ENCODE results near the gene MARK2.

MARK2 gene

DNA sequence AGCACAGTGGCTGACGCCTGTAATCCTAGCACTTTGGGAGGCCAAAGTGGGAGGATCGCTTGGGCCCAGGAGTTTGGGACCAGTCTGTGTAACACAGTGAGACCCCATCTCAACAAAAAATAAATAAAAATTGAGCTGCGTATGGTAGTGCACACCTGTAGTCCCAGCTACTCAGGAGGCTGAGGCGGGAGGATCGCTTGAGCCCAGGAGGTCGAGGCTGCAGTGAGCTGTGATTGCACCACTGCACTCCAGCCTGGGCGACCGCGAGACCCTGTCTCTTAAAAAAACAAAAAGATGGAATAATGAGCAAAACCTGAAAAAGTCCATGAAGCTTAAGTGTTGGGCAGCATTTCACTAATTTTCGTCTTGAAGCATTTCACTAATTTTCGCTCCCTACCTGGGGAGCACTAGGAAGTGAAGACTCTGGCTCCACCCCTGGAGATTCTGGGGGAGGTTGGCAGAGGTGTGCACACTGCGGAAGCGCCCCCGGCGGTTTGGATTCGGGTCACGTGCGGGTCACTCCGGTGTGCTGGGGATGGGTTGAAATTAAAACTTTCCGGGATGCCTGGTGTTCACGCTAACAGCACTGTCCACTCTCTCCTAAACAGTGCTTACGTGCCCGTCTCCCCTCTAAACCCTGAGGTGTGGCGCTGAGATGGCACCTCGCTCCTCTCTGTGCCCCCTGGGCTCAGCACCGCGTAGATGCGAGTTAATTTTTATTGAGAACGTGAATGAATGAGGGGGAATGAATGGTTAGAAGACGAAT, 99.0 kb downstream of the MARK2 start:
- DNase-seq = no peak

- peak; percentile 98 for DNase-seq
These were observed 99.8 kb downstream of the MARK2 start, which contains the start of gene NAA40 for GRCh38 chr11:63938479-63939396. Gene NAA40 (plus strand): TSS chr11:63939002. CDS start chr11:63939097, 95 bp downstream.

DNA sequence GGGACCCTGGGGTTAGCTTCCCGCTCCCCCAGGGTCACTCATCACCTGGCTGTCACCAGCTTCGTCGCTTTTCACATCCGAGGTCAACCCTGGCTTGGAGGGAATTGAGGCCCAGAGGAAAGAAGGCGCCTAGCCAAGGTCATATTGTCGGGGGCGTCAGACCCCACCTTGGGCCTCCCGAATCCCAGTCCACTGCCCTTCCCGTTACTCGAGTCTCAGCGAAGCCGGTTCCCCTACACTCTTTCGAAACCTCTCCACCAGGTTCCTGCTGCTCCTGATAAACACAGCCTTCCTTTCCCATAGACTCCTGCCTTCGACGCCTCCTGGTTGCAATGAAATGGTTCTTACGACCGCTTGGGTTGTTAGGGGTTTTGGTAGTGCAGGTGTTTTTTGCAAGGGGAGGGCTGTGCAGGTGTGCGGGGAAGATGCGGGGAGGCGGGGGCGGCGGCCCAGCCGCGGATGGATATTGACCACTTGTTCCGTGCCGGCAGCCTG, 100.5 kb downstream of the MARK2 start:
- DNase-seq = no peak

DNA sequence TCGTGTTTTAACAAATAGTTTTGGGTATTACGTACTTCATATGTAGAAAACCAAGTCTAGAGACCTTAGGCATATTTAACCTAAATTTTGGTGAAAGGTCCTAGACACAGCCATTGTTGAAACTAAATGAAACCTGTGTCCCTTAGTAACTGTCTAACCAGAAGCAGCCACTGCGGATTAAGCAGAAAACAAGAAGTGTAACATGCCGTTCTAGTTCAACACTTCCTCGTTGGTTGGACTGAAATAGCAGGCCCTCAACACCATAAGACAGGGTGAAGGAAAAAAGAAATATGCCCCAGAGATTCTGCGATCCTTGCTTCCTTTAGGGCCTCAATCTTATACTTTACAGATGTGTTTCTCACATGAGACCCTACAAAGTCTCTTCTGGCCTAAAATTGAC, 101.9 kb downstream of the MARK2 start:
- DNase-seq = no peak

DNA sequence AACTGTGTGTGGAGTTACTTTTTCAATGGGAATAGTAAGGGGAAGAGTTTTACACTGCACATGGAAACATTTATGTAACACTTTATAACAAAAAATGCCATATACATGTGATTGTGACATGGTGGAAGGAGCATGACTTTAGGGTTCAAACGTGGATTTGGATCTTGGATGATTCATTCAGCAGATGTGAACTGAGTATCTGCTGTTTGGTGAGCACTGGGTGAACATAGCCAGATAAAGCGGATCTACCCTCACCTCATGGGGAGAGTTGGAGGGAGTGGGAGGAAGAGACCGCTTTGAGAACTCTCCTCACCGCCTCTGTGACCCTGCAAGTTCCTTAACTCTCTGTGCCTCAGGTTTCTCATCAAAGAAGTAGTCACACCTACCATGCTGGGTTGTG, 103.0 kb downstream of the MARK2 start:
- DNase-seq = no peak

- DNase-seq = no peak
These were observed 103.9 kb downstream of the MARK2 start for GRCh38 chr11:63942803-63943202.

DNA sequence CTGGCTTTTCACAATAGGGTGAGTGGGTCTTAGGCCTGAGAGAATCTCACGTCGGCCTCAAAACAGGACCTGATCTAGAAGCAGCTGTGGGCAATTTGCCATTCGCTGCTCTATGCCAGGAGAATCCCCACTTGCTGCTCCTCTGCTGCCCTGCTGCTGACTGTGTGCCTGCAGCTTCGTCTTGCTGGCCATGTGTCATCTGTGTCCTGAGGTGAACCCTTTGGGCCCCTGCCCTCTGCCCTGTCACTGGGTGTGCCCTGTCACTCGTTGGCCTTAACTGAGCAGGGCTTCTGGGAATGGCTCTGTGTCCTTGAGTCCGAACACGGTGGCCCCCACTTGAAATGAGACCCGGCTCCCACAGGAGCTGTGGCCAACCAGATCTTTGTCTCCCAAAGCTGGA, 106.1 kb downstream of the MARK2 start:
- DNase-seq = no peak

DNA sequence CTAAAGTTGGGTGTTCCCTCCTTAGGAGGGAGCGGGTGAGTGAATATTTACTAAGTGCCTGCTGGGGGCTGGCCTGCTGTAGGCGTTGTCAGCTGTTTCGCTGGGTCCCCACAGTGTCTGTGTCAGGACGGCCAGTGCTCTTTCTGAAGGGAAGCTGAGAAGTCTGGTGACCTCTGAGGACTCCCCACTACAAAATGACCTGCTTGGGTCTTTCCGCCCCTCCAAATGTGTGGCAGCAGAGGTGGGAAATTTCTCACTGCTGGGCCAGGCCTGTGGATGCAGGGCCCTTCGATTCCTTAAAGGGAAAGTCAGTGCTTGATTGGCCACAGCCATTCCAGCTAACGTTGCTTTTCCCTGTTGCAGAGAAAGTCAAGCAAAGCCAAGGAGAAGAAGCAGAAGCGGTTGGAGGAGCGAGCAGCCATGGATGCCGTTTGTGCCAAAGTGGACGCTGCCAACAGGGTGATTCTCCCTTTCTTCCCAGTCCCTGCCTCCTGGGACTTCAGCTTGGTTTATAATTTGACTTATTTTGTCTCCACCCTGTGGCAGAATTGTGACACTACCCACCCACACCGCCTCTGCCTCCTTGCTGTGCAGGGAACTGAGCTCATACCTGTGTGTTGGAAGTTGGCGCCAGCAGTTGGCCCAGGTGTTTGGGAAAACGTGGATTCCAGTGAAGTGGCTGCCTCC, 106.7 kb downstream of the MARK2 start:
- peak; percentile 15 for DNase-seq

GRCh38 chr11:63951779-63952536, 113.0 kb downstream of the MARK2 start:
- no peak for DNase-seq

DNA sequence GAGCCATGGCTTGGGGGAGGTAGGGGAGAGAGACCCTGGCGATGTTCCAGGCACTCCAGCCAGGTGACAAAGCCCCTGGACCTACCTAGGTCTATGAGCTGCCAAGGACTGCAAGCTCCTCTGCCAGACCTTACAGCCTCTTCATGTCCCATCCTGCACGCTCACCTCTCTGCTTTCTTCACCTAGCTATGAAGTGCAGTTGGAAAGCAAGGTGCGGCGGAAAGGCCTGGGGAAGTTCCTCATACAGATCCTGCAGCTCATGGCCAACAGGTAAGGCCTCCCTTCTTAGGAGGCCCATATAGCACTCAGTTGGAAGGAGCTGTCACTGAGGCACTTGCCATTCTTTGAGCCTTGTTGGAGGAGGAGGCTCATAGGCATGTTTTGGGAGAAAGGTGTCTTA, 113.7 kb downstream of the MARK2 start:
- no peak for DNase-seq

DNA sequence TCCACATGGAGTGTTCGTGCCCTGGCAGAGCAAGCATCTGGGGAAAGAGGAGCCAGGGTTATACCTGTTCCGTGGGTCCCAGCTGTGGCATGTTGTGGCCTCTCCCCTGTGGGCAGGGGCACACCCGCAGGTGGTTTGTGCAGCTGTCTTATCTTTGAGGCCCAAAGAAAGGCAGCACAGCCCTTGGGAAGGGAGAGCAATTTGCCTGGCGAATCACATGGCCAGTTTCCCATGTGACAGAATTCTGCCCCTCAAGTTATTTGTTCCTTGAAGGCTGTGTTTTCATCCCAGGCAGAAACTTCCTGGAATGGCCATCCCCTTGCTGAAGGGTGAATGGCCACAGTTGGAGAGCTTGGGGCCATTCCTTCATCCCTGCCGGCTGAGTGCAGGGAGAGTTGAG, 119.1 kb downstream of the MARK2 start:
- DNase-seq = no peak

All from KG1 (cell line).